ENCODE data around the gene NPLOC4.

GRCh38 chr17:81538651-81539570 is 98.0 kb downstream of the NPLOC4 start:
- TF ChIP-seq, protein P1, sequence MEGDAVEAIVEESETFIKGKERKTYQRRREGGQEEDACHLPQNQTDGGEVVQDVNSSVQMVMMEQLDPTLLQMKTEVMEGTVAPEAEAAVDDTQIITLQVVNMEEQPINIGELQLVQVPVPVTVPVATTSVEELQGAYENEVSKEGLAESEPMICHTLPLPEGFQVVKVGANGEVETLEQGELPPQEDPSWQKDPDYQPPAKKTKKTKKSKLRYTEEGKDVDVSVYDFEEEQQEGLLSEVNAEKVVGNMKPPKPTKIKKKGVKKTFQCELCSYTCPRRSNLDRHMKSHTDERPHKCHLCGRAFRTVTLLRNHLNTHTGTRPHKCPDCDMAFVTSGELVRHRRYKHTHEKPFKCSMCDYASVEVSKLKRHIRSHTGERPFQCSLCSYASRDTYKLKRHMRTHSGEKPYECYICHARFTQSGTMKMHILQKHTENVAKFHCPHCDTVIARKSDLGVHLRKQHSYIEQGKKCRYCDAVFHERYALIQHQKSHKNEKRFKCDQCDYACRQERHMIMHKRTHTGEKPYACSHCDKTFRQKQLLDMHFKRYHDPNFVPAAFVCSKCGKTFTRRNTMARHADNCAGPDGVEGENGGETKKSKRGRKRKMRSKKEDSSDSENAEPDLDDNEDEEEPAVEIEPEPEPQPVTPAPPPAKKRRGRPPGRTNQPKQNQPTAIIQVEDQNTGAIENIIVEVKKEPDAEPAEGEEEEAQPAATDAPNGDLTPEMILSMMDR (IDR thresholded peaks at IDR 0.05) = no peak
- no peak for TF ChIP-seq POLR2A (IDR thresholded peaks at IDR 0.05)

Measured in heart left ventricle (tissue), 13 donors.